DOHH2 (cell line): ENCODE data around the gene SHISA7.

ENCODE experiments used
- H3F3A ChIP-seq: fragments of 200-600 bp; sonication (generic), shearing (Covaris generic); 2 replicates; pipeline ENCODE4 v1.6.0; 2016; ENCODE audit warnings: antibody characterized with exemption, mild to moderate bottlenecking; ENCODE audit not compliant: control insufficient read depth, insufficient read depth
- H3K27ac ChIP-seq: fragments of 200-600 bp; sonication (generic); 2 replicates; pipeline ENCODE4 v1.5.1; 2014; ENCODE audit warnings: low read depth, mild to moderate bottlenecking, low read length, moderate library complexity
- H3K27me3 ChIP-seq: fragments of 200-600 bp; sonication (generic); 2 replicates; pipeline ENCODE4 v1.6.1; 2014; ENCODE audit warnings: mild to moderate bottlenecking, low read length, mixed read lengths; ENCODE audit not compliant: control insufficient read depth
- H3K36me3 ChIP-seq: fragments of 200-600 bp; sonication (generic); 2 replicates; pipeline ENCODE4 v1.6.1; 2014; ENCODE audit warnings: mild to moderate bottlenecking, low read length, moderate library complexity, mixed read lengths; ENCODE audit not compliant: control insufficient read depth
- H3K4me1 ChIP-seq: fragments of 200-600 bp; sonication (generic); 2 replicates; pipeline ENCODE4 v1.6.1; 2014; ENCODE audit warnings: mild to moderate bottlenecking, low read length, mixed read lengths; ENCODE audit not compliant: control insufficient read depth
- H3K4me2 ChIP-seq: fragments of 200-600 bp; sonication (generic); 2 replicates; pipeline ENCODE4 v1.6.0; 2014; ENCODE audit warnings: mild to moderate bottlenecking, low read length, moderate library complexity
- H3K4me3 ChIP-seq: fragments of 200-600 bp; sonication (generic); 2 replicates; pipeline ENCODE4 v1.5.1; 2014; ENCODE audit warnings: mild to moderate bottlenecking, low read length, mixed read lengths
- H3K79me2 ChIP-seq: fragments of 200-600 bp; sonication (generic); 2 replicates; pipeline ENCODE4 v1.6.1; 2014; ENCODE audit warnings: mild to moderate bottlenecking, low read length, mixed read lengths; ENCODE audit not compliant: control insufficient read depth
- H3K9me2 ChIP-seq: fragments of 200-600 bp; sonication (generic); replicated peaks from 2 replicates; pipeline ENCODE4 v1.6.1; 2014; ENCODE audit warnings: mild to moderate bottlenecking, low read length, mixed read lengths; ENCODE audit not compliant: control insufficient read depth
- H3K9me3 ChIP-seq: fragments of 200-600 bp; sonication (generic); 2 replicates; pipeline ENCODE4 v1.6.1; 2014; ENCODE audit warnings: antibody characterized with exemption, low read length, mixed read lengths; ENCODE audit not compliant: control insufficient read depth, insufficient read depth
- H4K20me1 ChIP-seq: fragments of 200-600 bp; sonication (generic); 2 replicates; pipeline ENCODE4 v1.6.0; 2014; ENCODE audit warnings: low read depth, mild to moderate bottlenecking, antibody characterized with exemption, low read length, moderate library complexity; ENCODE audit not compliant: control insufficient read depth, insufficient read depth
- EZH2phosphoT487 ChIP-seq: fragments of 200-600 bp; sonication (generic); IDR thresholded peaks from 2 replicates; pipeline ENCODE4 v1.6.1; 2017; ENCODE audit warnings: borderline replicate concordance, mild to moderate bottlenecking, antibody characterized with exemption, low read length, moderate library complexity, mixed read lengths
- TF ChIP-seq, protein P1 (sequence below): fragments of 200-600 bp; sonication (generic); IDR thresholded peaks from one replicate; pipeline ENCODE4 v1.5.1; 2014; ENCODE audit warnings: antibody characterized with exemption, mild to moderate bottlenecking, low read depth, low read length; ENCODE audit not compliant: poor library complexity, severe bottlenecking

Gene SHISA7

DNA sequence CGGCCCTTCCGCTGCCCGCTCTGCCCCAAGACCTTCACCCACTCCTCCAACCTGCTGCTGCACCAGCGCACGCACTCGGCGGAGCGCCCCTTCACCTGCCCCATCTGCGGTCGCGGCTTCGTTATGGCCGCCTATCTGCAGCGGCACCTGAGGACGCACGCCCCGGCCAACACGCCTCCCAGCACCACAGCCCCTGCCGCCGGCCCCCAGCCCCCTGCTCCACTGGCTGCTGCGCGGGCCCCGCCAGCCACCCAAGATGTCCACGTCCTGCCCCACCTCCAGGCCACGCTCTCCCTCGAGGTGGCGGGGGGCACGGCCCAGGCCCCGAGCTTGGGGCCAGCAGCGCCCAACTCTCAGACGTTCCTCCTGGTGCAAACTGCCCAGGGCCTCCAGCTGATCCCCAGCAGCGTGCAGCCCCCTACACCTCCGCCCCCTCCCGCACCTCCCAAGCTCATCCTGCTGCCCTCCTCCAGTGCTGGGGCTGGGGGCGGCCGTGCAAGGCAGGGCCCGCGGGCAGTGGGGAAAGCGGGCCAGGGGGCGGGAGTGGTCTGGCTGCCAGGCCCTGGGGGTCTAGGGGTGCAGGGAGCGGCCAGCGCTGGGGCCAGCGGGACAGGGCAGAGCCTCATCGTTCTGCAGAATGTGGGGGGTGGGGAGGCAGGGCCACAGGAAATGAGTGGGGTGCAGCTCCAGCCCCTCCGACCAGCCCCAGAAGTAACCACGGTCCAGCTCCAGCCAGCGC, 40.0 kb upstream of the SHISA7 start:
- no peaks in the 10 kb centered on the region for H3K27me3 ChIP-seq
- H3K9me2 ChIP-seq = no peaks in the 10 kb centered on the region
- H3K79me2 ChIP-seq = peaks cover 21% of the 10 kb centered on the region
- TF ChIP-seq, protein P1, sequence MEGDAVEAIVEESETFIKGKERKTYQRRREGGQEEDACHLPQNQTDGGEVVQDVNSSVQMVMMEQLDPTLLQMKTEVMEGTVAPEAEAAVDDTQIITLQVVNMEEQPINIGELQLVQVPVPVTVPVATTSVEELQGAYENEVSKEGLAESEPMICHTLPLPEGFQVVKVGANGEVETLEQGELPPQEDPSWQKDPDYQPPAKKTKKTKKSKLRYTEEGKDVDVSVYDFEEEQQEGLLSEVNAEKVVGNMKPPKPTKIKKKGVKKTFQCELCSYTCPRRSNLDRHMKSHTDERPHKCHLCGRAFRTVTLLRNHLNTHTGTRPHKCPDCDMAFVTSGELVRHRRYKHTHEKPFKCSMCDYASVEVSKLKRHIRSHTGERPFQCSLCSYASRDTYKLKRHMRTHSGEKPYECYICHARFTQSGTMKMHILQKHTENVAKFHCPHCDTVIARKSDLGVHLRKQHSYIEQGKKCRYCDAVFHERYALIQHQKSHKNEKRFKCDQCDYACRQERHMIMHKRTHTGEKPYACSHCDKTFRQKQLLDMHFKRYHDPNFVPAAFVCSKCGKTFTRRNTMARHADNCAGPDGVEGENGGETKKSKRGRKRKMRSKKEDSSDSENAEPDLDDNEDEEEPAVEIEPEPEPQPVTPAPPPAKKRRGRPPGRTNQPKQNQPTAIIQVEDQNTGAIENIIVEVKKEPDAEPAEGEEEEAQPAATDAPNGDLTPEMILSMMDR = no peak
- no peak for TF ChIP-seq EZH2phosphoT487
- H3K4me2 ChIP-seq = no peak overlapping the region
- H3K36me3 ChIP-seq = peaks cover 5% of the 10 kb centered on the region
- no peak overlapping the region for H3K27ac ChIP-seq
- H3K9me3 ChIP-seq = no peaks in the 10 kb centered on the region
- no peaks in the 10 kb centered on the region; the same call in 1 of the 2 replicates for H3F3A ChIP-seq
- H3K4me1 ChIP-seq = peaks cover 20% of the 10 kb centered on the region
- no peak overlapping the region for H3K4me3 ChIP-seq
- no peaks in the 10 kb centered on the region for H4K20me1 ChIP-seq

DNA sequence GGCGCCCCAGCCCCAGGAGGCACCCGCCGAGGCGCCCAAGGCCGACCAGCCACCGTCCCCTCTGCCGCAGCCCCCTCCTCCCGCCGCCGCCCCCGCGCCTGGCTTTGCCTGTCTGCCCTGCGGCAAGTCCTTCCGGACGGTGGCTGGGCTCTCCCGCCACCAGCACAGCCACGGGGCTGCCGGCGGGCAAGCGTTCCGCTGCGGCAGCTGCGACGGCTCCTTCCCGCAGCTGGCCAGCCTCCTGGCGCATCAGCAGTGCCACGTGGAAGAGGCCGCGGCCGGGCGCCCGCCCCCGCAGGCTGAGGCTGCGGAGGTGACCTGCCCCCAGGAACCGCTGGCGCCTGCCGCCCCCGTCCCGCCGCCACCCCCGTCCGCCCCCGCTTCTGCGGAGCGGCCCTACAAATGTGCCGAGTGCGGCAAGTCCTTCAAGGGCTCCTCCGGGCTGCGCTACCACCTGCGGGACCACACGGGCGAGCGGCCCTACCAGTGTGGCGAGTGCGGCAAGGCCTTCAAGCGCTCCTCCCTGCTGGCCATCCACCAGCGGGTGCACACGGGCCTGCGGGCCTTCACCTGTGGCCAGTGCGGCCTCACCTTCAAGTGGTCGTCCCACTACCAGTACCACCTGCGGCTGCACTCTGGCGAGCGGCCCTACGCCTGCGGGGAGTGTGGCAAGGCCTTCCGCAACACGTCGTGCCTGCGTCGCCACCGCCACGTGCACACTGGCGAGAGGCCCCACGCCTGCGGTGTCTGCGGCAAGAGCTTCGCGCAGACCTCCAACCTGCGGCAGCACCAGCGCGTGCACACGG, 39.3 kb upstream of the SHISA7 start:
- Histone ChIP-seq H3K9me2 (no peaks in the 10 kb centered on the region), H3K27ac (no peak overlapping the region), H4K20me1 (no peaks in the 10 kb centered on the region), H3K4me2 (no peak overlapping the region), H3K79me2 (peaks cover 28% of the 10 kb centered on the region), H3K9me3 (no peaks in the 10 kb centered on the region), H3K27me3 (no peaks in the 10 kb centered on the region), H3K4me3 (no peak overlapping the region), H3K36me3 (peaks cover 5% of the 10 kb centered on the region), H3K4me1 (peaks cover 28% of the 10 kb centered on the region), H3F3A (no peaks in the 10 kb centered on the region; the same call in 1 of the 2 replicates)
- TF ChIP-seq, protein P1 = no peak
- no peak for TF ChIP-seq EZH2phosphoT487

DNA sequence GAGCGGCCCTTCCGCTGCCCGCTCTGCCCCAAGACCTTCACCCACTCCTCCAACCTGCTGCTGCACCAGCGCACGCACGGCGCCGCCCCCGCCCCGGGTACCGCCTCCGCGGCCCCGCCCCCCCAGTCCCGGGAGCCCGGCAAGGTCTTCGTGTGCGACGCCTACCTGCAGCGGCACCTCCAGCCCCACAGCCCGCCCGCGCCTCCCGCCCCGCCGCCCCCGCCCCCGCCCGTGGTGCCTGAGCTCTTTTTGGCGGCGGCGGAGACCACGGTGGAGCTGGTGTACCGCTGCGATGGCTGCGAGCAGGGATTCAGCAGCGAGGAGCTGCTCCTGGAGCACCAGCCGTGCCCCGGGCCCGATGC, 38.7 kb upstream of the SHISA7 start:
- Histone ChIP-seq H4K20me1 (no peaks in the 10 kb centered on the region), H3K4me1 (peaks cover 28% of the 10 kb centered on the region), H3K27me3 (no peaks in the 10 kb centered on the region), H3K79me2 (peaks cover 28% of the 10 kb centered on the region), H3K4me2 (no peak overlapping the region), H3K9me2 (no peaks in the 10 kb centered on the region), H3K9me3 (no peaks in the 10 kb centered on the region), H3K4me3 (no peak overlapping the region), H3F3A (no peaks in the 10 kb centered on the region), H3K27ac (no peak overlapping the region), H3K36me3 (peaks cover 5% of the 10 kb centered on the region)
- TF ChIP-seq, protein P1 = no peak
- TF ChIP-seq EZH2phosphoT487 = no peak
